K562 (cell line): ENCODE measurements around the gene SATB1. TPM values are rescaled to one million over a fixed set of nuclear protein-coding genes. Genes with fewer than 3 reads are reported as not detected.

ENCODE experiments used
- ATAC-seq: fragments of 200-7000 bp; cut with Tn5 transposase; 3 replicates; pipeline ENCODE4 v1.9.1; 2020; ENCODE audit warnings: moderate library complexity
- BruUV-seq: library from RNA; stranded (reverse); fragments of 400-500 nt; replicated peaks from 2 replicates; lab custom pipeline; 2021; lab: Mats Ljungman, UMichigan
- CTCF ChIA-PET: fragments of 300-600 bp; formaldehyde crosslinking; extraction: SDS; loops from one replicate; lab custom pipeline; 2021; ENCODE audit warnings: low intra/inter-chr PET ratio; lab: Yijun Ruan, JAX
- POLR2A ChIA-PET: fragments of 300-600, 350-650 bp; sonication (Branson Sonifier 250); formaldehyde crosslinking; extraction: SDS; loops from one replicate; lab custom pipeline; 2021; ENCODE audit warnings: antibody characterized with exemption, inconsistent platforms; lab: Yijun Ruan, JAX
- DNase-seq, 4 experiments: peaks; one replicate each; pipeline versions ENCODE4 v3.0.0 to v3.0.0-alpha.2; 2011 to 2018; ENCODE audit warnings: low spot score in 3 of 4, mixed read lengths in 3 of 4; ENCODE audit errors: extremely low read depth in 1 of 4
- FAIRE-seq: peaks from 2 replicates; lab custom pipeline; 2011; peaks lifted over from hg19 to GRCh38; lab: Jason Lieb, UNC
- H2AFZ ChIP-seq: 2 replicates; pipeline ENCODE4 v1.6.0; 2011; ENCODE audit warnings: low read depth, low read length, control low read depth, inconsistent platforms
- H3K27ac ChIP-seq: fragments of 200-600 bp; 3 replicates; pipeline ENCODE4 v1.8.0; 2011; ENCODE audit warnings: low read depth, mild to moderate bottlenecking, control low read depth, inconsistent platforms, low read length, moderate library complexity, mixed read lengths; ENCODE audit errors: extremely low read depth
- H3K27me3 ChIP-seq, 2 experiments: fragments of 300-600 bp in 1 of 2; 2 replicates in 1 of 2; 3 replicates in 1 of 2; pipeline versions ENCODE4 v1.6.0 to v1.8.0; 2011; ENCODE audit warnings: inconsistent platforms in 2 of 2, low read length in 2 of 2, mild to moderate bottlenecking in 1 of 2, mixed read lengths in 1 of 2, moderate library complexity in 1 of 2; ENCODE audit not compliant: control insufficient read depth in 2 of 2, insufficient read depth in 2 of 2
- H3K36me3 ChIP-seq: fragments of 300-600 bp; 3 replicates; pipeline ENCODE4 v1.8.0; 2011; ENCODE audit warnings: mild to moderate bottlenecking, low read length, inconsistent platforms; ENCODE audit not compliant: control insufficient read depth, insufficient read depth
- H3K4me1 ChIP-seq, 2 experiments: fragments of 200-600 bp in 1 of 2; replicated peaks in 1 of 2; 2 replicates in 1 of 2; 3 replicates in 1 of 2; pipeline versions ENCODE4 v1.5.1 to v1.8.0; 2011; ENCODE audit warnings: inconsistent platforms in 2 of 2, low read length in 2 of 2, mild to moderate bottlenecking in 1 of 2, mixed read lengths in 1 of 2, moderate library complexity in 1 of 2; ENCODE audit not compliant: control insufficient read depth in 2 of 2, insufficient read depth in 2 of 2
- H3K4me2 ChIP-seq: 2 replicates; pipeline ENCODE4 v1.6.1; 2011; ENCODE audit warnings: low read length, control low read depth, inconsistent platforms, mixed read lengths; ENCODE audit not compliant: insufficient read depth
- H3K4me3 ChIP-seq: fragments of 200-600 bp; sonication (generic), shearing (Covaris generic); 2 replicates; pipeline ENCODE4 v1.5.1; 2016; ENCODE audit warnings: control low read depth, inconsistent platforms
- H3K79me2 ChIP-seq: fragments of 200-600 bp; 3 replicates; pipeline ENCODE4 v1.8.0; 2011; ENCODE audit warnings: low read length, inconsistent platforms; ENCODE audit not compliant: control insufficient read depth, insufficient read depth
- H3K9ac ChIP-seq, 2 experiments: 2 replicates each; pipeline versions ENCODE4 v1.6.0 to v1.6.1; 2011; ENCODE audit warnings: low read depth in 2 of 2, low read length in 2 of 2, control low read depth in 1 of 2, inconsistent platforms in 1 of 2, mild to moderate bottlenecking in 1 of 2, mixed read lengths in 1 of 2; ENCODE audit not compliant: insufficient read depth in 1 of 2
- H3K9me1 ChIP-seq: one replicate; pipeline ENCODE4 v1.6.0; 2011; ENCODE audit warnings: inconsistent platforms, mild to moderate bottlenecking, low read length, moderate library complexity; ENCODE audit not compliant: control insufficient read depth, insufficient read depth
- H3K9me3 ChIP-seq: replicated peaks from 2 replicates; pipeline ENCODE4 v1.5.1; 2011; ENCODE audit warnings: low read depth, low read length, inconsistent platforms; ENCODE audit not compliant: control insufficient read depth, insufficient read depth
- H4K20me1 ChIP-seq: replicated peaks from 2 replicates; pipeline ENCODE4 v1.6.1; 2011; ENCODE audit warnings: low read length, inconsistent platforms, mixed read lengths; ENCODE audit not compliant: control insufficient read depth, insufficient read depth
- ARID1B ChIP-seq: fragments of 450-650 bp; IDR thresholded peaks from 2 replicates; pipeline ENCODE4 v1.6.1; 2016; ENCODE audit warnings: antibody characterized with exemption, mild to moderate bottlenecking, inconsistent platforms
- ETV1 ChIP-seq: fragments of 450-650 bp; conservative IDR thresholded peaks from 2 replicates; pipeline ENCODE4 v1.6.1; 2016; ENCODE audit warnings: missing genetic modification characterization, control low read depth, low read depth, missing compliant biosample characterization
- PCBP2 ChIP-seq: fragments of 200-400 bp; formaldehyde crosslinking; IDR thresholded peaks from 2 replicates; pipeline ENCODE4 v1.6.1; 2018; ENCODE audit warnings: low read length, low read depth, mild to moderate bottlenecking, moderate library complexity; ENCODE audit not compliant: poor library complexity, severe bottlenecking
- RBM15 ChIP-seq: fragments of 200-400 bp; formaldehyde crosslinking; IDR thresholded peaks from 2 replicates; pipeline ENCODE4 v1.6.1; 2018; ENCODE audit warnings: mild to moderate bottlenecking, low read length, moderate library complexity; ENCODE audit not compliant: insufficient read depth
- SNRNP70 ChIP-seq: fragments of 200-400 bp; formaldehyde crosslinking; optimal IDR thresholded peaks from 2 replicates; pipeline ENCODE3; 2017; ENCODE audit warnings: low read depth, low read length
- TEAD4 ChIP-seq, 2 experiments: sonication (generic) in 1 of 2; formaldehyde crosslinking in 1 of 2; IDR thresholded peaks; 2 replicates each; pipeline versions ENCODE4 v1.6.1 to v1.8.0; 2012 to 2022; ENCODE audit warnings: borderline replicate concordance in 1 of 2, inconsistent platforms in 1 of 2, low read length in 1 of 2, mild to moderate bottlenecking in 1 of 2, missing genetic modification reagents in 1 of 2
- ZNF23 ChIP-seq: fragments of 250-450 bp; sonication (Bioruptor Pico); IDR thresholded peaks from 2 replicates; pipeline ENCODE4 v1.4.0; 2020; ENCODE audit warnings: mild to moderate bottlenecking
- WGBS: fragments of 100-300 bp; shearing (Covaris generic); methylation state at CpG from one replicate; pipeline ENCODE4 v1.1.6; 2016; ENCODE audit warnings: low coverage, mixed read lengths; ENCODE audit not compliant: insufficient coverage; ENCODE audit errors: missing lambda C conversion rate; 5-methylcytosine and 5-hydroxymethylcytosine counted together
- in situ Hi-C: fragments of 300-500 bp; cut with MboI; formaldehyde crosslinking; loops from 4 replicates; pipeline ENCODE4 v1.15.0; 2018; ENCODE audit warnings: inconsistent platforms, mixed read lengths
- intact Hi-C: fragments of 100-400 bp; cut with micrococcal nuclease; formaldehyde crosslinking; loops from 2 replicates; pipeline ENCODE4 v1.14.2; 2022
- polyA plus RNA-seq, 8 experiments: library from polyadenylated mRNA; depleted of rRNA in 4 of 8; stranded (reverse) in 5 of 8; unstranded in 3 of 8; fragments of >200 nt; fragmentation: Nextera tagmentation in 2 of 8; fragmentation: Illumina TruSeq in 1 of 8; extraction: Ambion mirVana in 2 of 8; extraction: Trizol in 1 of 8; gene quantifications; 2 replicates each; pipeline versions ENCODE4 v1.2.1 to v1.2.3, GENCODE V29; 2011 to 2014; ENCODE audit warnings: inconsistent platforms in 1 of 8, missing spikeins in 1 of 8
- total RNA-seq, 7 experiments: library from RNA; depleted of rRNA in 6 of 7; stranded (reverse); fragments of >200 nt in 6 of 7; fragmentation: Illumina TruSeq in 2 of 7; extraction: Trizol in 2 of 7; gene quantifications; 2 replicates each; pipeline versions ENCODE4 v1.2.1 to v1.2.3, GENCODE V29; 2011 to 2021; ENCODE audit warnings: low replicate concordance in 1 of 7
- TF ChIP-seq, protein P1 (sequence below): fragments of 450-650 bp; formaldehyde crosslinking; IDR thresholded peaks from 2 replicates; pipeline ENCODE4 v1.4.0; 2022; ENCODE audit warnings: missing genetic modification characterization
- TF ChIP-seq, protein P2 (sequence below), 2 experiments: fragments of 450-650 bp; formaldehyde crosslinking in 1 of 2; IDR thresholded peaks; 2 replicates each; pipeline versions ENCODE4 v1.4.0 to v1.6.1; 2014 to 2020; ENCODE audit warnings: mild to moderate bottlenecking in 2 of 2, borderline replicate concordance in 1 of 2, low read depth in 1 of 2

The SATB1 gene
- total and polyA plus RNA-seq, 9 of the 15 experiments (the other 6 are each of a cell fraction or from before 2014, with no cell fraction given) = 0.03 to 2.5 (median 0.15) TPM; not detected in 1

DNA sequence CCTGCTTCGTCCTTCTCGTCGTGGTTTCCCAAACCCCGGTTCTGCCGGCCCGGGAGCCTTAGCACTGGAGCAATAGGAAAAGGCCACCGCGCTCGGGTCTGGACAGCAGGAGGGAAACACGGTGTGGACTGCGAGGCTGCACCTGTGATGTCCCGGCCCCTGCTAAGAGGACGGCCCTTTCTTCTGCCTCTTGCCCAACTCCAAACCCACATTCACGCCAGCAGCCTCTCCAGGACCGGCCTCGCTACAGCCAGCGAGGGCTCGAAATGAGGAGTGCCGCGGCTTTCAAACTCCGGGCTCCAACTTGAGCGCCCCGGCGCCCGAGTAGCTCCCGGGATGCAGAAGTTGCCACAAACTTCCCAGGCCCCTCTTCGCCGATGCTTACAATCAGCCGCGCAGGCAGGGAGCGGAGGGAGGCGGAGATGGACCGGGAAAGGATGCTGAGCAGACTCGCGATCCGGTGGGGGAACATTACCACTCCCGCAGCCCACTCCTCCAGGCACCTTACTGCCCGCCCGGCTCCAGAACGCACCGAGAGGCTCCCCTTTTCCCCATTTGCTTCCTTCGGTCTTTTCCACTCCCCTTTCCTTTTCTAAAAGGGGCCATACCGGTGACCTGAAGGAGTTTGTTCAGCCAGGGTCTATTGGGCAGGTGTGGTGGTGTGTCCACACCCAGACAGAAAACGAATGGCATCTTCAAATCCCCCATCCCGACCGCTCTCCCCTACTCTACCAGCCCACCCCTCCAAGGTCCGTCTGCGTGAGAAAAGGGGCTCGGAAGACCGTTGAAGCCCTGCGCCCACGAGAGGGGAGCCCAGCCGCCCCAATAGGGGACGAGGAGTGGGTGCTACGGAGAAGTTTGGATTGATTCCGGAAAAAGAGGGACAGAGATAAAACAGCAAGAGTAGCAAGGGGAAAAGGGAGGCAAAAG is 18.8 kb upstream of the SATB1 start:
- no peaks in the 10 kb centered on the region for H3K9me1 ChIP-seq
- DNase-seq (no peak), FAIRE-seq (no peak), ATAC-seq (no peak)
- ChIA-PET POLR2A (interaction anchor here (0.6 kb wide), 1 partner anchor 31 kb away, joined by 3 read pairs; no protein-coding TSS in a partner anchor), CTCF (no interaction called here)
- H2AFZ ChIP-seq = no peak overlapping the region
- H3K79me2 ChIP-seq = no peaks in the 10 kb centered on the region
- peaks cover 0 to 9% of the 10 kb centered on the region in 2 experiments; a peak in 1 of 5 replicates for H3K4me1 ChIP-seq
- H3K9ac ChIP-seq = no peak overlapping the region
- H3K4me2 ChIP-seq = no peak overlapping the region
- BruUV-seq = no TSS peak
- in situ Hi-C loops (no loop called here), intact Hi-C loops (no loop called here)
- 0 out of 5 replicates have a peak, but pooled peaks cover 0 to 11% of the 10 kb centered on the region in 2 experiments for H3K27me3 ChIP-seq
- H3K36me3 ChIP-seq = no peaks in the 10 kb centered on the region
- no peaks in the 10 kb centered on the region for H3K9me3 ChIP-seq
- no peak overlapping the region for H3K27ac ChIP-seq
- no peak overlapping the region for H3K4me3 ChIP-seq
- no peaks in the 10 kb centered on the region for H4K20me1 ChIP-seq
- WGBS = 7% methylated on average over 51 of the region's 56 CpGs
- TF ChIP-seq, protein P1, sequence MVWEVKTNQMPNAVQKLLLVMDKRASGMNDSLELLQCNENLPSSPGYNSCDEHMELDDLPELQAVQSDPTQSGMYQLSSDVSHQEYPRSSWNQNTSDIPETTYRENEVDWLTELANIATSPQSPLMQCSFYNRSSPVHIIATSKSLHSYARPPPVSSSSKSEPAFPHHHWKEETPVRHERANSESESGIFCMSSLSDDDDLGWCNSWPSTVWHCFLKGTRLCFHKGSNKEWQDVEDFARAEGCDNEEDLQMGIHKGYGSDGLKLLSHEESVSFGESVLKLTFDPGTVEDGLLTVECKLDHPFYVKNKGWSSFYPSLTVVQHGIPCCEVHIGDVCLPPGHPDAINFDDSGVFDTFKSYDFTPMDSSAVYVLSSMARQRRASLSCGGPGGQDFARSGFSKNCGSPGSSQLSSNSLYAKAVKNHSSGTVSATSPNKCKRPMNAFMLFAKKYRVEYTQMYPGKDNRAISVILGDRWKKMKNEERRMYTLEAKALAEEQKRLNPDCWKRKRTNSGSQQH (CRISPR knock-in tag) = no peak
- TF ChIP-seq RBM15 = no peak
- no peak for TF ChIP-seq ARID1B
- no peak for TF ChIP-seq TEAD4 (IDR thresholded peaks at IDR 0.05; ENCODE audit: low read length)
- no peak for TF ChIP-seq TEAD4 (CRISPR knock-in tag; IDR thresholded peaks at IDR 0.05; ENCODE audit: borderline replicate concordance)
- TF ChIP-seq, protein P2, sequence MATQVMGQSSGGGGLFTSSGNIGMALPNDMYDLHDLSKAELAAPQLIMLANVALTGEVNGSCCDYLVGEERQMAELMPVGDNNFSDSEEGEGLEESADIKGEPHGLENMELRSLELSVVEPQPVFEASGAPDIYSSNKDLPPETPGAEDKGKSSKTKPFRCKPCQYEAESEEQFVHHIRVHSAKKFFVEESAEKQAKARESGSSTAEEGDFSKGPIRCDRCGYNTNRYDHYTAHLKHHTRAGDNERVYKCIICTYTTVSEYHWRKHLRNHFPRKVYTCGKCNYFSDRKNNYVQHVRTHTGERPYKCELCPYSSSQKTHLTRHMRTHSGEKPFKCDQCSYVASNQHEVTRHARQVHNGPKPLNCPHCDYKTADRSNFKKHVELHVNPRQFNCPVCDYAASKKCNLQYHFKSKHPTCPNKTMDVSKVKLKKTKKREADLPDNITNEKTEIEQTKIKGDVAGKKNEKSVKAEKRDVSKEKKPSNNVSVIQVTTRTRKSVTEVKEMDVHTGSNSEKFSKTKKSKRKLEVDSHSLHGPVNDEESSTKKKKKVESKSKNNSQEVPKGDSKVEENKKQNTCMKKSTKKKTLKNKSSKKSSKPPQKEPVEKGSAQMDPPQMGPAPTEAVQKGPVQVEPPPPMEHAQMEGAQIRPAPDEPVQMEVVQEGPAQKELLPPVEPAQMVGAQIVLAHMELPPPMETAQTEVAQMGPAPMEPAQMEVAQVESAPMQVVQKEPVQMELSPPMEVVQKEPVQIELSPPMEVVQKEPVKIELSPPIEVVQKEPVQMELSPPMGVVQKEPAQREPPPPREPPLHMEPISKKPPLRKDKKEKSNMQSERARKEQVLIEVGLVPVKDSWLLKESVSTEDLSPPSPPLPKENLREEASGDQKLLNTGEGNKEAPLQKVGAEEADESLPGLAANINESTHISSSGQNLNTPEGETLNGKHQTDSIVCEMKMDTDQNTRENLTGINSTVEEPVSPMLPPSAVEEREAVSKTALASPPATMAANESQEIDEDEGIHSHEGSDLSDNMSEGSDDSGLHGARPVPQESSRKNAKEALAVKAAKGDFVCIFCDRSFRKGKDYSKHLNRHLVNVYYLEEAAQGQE (IDR thresholded peaks at IDR 0.05; ENCODE audit: borderline replicate concordance) = no peak
- TF ChIP-seq, protein P2 (CRISPR knock-in tag; IDR thresholded peaks at IDR 0.05; ENCODE audit: low read depth) = no peak
- no peak for TF ChIP-seq ETV1 (tag)
- no peak for TF ChIP-seq PCBP2
- no peak for TF ChIP-seq SNRNP70
- TF ChIP-seq ZNF23 (CRISPR knock-in tag) = no peak
